SK-N-SH treated with all-trans-retinoic acid at 6 μM for 48 hours (cell line): ENCODE results near the gene TBCE.
A peak's percentile ranks its signal among the peaks of the same experiment; 100 is the strongest.

Experiments used
- ATAC-seq: fragments of 200-7000 bp; cut with Tn5 transposase; 3 replicates; pipeline ENCODE4 v1.9.1; 2020; ENCODE audit warnings: mild to moderate bottlenecking, moderate library complexity
- ARNTL ChIP-seq: fragments of 450-650 bp; formaldehyde crosslinking; IDR thresholded peaks from 2 replicates; pipeline ENCODE4 v1.5.0; 2020; ENCODE audit warnings: low read depth, mild to moderate bottlenecking, moderate library complexity, borderline replicate concordance
- BACH2 ChIP-seq: fragments of 250-450 bp; sonication (Bioruptor Pico); IDR thresholded peaks from 2 replicates; pipeline ENCODE4 v1.9.0; 2021; ENCODE audit warnings: mild to moderate bottlenecking, borderline replicate concordance
- CSDC2 ChIP-seq: fragments of 250-450 bp; sonication (Bioruptor Pico); IDR thresholded peaks from 2 replicates; pipeline ENCODE4 v1.5.0; 2020; ENCODE audit warnings: mild to moderate bottlenecking, moderate library complexity
- ESRRG ChIP-seq: fragments of 250-450 bp; sonication (Bioruptor Pico); IDR thresholded peaks from 2 replicates; pipeline ENCODE4 v1.6.1; 2021; ENCODE audit warnings: mild to moderate bottlenecking
- GLIS3 ChIP-seq: fragments of 250-450 bp; sonication (Bioruptor Pico); IDR thresholded peaks from 2 replicates; pipeline ENCODE4 v1.5.0; 2020; ENCODE audit warnings: mild to moderate bottlenecking, moderate library complexity
- ISL1 ChIP-seq: fragments of 250-450 bp; sonication (Bioruptor Pico); IDR thresholded peaks from 2 replicates; pipeline ENCODE4 v2.1.2; 2022; ENCODE audit warnings: mild to moderate bottlenecking, moderate library complexity
- OSR1 ChIP-seq: fragments of 250-450 bp; sonication (Bioruptor Pico); IDR thresholded peaks from 2 replicates; pipeline ENCODE4 v1.8.0; 2022; ENCODE audit warnings: moderate library complexity, mild to moderate bottlenecking, inconsistent platforms
- PATZ1 ChIP-seq: fragments of 250-450 bp; sonication (Bioruptor Pico); IDR thresholded peaks from 2 replicates; pipeline ENCODE4 v1.8.0; 2020; ENCODE audit warnings: mild to moderate bottlenecking, moderate library complexity, borderline replicate concordance
- PPARA ChIP-seq: fragments of 250-450 bp; sonication (Bioruptor Pico); IDR thresholded peaks from 2 replicates; pipeline ENCODE4 v1.5.0; 2020; ENCODE audit warnings: mild to moderate bottlenecking, borderline replicate concordance
- RARB ChIP-seq: fragments of 250-450 bp; sonication (Bioruptor Pico); IDR thresholded peaks from 2 replicates; pipeline ENCODE4 v1.8.0; 2021; ENCODE audit warnings: mild to moderate bottlenecking, moderate library complexity
- TSHZ2 ChIP-seq: fragments of 250-450 bp; sonication (Bioruptor Pico); IDR thresholded peaks from 2 replicates; pipeline ENCODE4 v1.5.0; 2020; ENCODE audit warnings: mild to moderate bottlenecking, moderate library complexity
- ZC3H10 ChIP-seq: fragments of 250-450 bp; sonication (Bioruptor Pico); IDR thresholded peaks from 2 replicates; pipeline ENCODE4 v1.5.1; 2021; ENCODE audit warnings: mild to moderate bottlenecking, moderate library complexity
- ZFP3 ChIP-seq: fragments of 250-450 bp; sonication (Bioruptor Pico); IDR thresholded peaks from 2 replicates; pipeline ENCODE4 v1.5.0; 2020; ENCODE audit warnings: mild to moderate bottlenecking, moderate library complexity
- ZFP30 ChIP-seq: fragments of 450-650 bp; formaldehyde crosslinking; IDR thresholded peaks from 2 replicates; pipeline ENCODE4 v1.5.0; 2022; ENCODE audit warnings: mild to moderate bottlenecking, moderate library complexity
- ZNF70 ChIP-seq: fragments of 450-650 bp; formaldehyde crosslinking; IDR thresholded peaks from 2 replicates; pipeline ENCODE4 v1.5.0; 2020; ENCODE audit warnings: mild to moderate bottlenecking, moderate library complexity
- TF ChIP-seq, protein P1 (sequence below): fragments of 250-450 bp; sonication (Bioruptor Pico); IDR thresholded peaks from 2 replicates; pipeline ENCODE4 v1.8.0; 2021; ENCODE audit warnings: low read depth, mild to moderate bottlenecking, moderate library complexity, borderline replicate concordance
- TF ChIP-seq, protein P2 (sequence below): fragments of 250-450 bp; sonication (Bioruptor Pico); IDR thresholded peaks from 2 replicates; pipeline ENCODE4 v1.5.1; 2020; ENCODE audit warnings: low read depth, mild to moderate bottlenecking, moderate library complexity

The TBCE gene, protein sequence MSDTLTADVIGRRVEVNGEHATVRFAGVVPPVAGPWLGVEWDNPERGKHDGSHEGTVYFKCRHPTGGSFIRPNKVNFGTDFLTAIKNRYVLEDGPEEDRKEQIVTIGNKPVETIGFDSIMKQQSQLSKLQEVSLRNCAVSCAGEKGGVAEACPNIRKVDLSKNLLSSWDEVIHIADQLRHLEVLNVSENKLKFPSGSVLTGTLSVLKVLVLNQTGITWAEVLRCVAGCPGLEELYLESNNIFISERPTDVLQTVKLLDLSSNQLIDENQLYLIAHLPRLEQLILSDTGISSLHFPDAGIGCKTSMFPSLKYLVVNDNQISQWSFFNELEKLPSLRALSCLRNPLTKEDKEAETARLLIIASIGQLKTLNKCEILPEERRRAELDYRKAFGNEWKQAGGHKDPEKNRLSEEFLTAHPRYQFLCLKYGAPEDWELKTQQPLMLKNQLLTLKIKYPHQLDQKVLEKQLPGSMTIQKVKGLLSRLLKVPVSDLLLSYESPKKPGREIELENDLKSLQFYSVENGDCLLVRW

DNA sequence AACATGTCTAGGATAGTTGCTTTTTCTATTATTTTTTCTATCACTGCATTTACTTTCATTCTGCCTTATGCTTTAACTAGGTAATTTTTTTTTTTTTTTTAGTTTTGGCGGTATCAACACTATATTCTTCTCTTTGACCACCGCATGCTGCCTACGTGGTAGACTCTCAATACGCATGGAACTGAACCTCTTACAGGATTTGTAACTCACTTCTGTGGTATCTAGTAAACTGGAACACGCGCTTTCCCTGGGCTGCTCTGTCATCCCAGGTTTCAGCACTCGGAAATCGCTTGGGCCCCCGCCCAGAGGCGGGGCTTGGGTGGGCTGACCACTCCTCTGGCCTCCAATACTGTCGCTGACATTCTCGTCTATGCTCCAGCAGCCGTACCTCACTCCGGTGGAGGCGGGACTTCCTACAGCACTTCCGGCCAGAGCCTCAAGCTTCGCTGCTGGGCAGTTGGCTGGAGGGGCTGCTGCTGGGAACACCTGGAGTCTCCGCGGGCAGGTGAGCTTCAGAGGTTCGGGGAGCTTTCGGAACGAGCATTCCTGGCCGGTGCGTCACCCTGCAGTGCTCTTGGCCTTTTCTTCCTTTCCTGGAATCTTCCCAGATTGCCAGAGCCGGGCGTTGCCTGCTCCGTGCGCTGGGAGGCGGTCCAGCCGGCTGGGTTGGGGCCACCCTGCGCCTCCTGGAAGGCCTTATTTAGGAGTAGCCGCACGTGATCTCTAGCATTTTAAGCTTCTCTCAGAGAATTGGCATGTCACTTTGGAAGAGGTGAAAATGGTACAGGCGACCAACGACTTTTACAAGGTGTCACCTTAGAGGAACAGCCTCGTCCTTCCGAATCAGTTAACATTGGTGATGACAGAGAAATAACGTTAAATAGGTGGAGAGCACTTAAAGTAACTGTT, at the start of gene TBCE:
TSS of gene TBCE (plus strand) at position 428 of the 909 bp plus-strand sequence. CDS start 12,623 bp downstream, outside the sequence.
- ATAC-seq: peak; percentile 100
- TF ChIP-seq PPARA (CRISPR knock-in tag) (no peak), BACH2 (CRISPR knock-in tag) (no peak), CSDC2 (CRISPR knock-in tag) (no peak)
- TF ChIP-seq, protein P1, sequence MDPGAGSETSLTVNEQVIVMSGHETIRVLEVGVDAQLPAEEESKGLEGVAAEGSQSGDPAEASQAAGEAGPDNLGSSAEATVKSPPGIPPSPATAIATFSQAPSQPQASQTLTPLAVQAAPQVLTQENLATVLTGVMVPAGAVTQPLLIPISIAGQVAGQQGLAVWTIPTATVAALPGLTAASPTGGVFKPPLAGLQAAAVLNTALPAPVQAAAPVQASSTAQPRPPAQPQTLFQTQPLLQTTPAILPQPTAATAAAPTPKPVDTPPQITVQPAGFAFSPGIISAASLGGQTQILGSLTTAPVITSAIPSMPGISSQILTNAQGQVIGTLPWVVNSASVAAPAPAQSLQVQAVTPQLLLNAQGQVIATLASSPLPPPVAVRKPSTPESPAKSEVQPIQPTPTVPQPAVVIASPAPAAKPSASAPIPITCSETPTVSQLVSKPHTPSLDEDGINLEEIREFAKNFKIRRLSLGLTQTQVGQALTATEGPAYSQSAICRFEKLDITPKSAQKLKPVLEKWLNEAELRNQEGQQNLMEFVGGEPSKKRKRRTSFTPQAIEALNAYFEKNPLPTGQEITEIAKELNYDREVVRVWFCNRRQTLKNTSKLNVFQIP: no peak
- TF ChIP-seq, protein P2, sequence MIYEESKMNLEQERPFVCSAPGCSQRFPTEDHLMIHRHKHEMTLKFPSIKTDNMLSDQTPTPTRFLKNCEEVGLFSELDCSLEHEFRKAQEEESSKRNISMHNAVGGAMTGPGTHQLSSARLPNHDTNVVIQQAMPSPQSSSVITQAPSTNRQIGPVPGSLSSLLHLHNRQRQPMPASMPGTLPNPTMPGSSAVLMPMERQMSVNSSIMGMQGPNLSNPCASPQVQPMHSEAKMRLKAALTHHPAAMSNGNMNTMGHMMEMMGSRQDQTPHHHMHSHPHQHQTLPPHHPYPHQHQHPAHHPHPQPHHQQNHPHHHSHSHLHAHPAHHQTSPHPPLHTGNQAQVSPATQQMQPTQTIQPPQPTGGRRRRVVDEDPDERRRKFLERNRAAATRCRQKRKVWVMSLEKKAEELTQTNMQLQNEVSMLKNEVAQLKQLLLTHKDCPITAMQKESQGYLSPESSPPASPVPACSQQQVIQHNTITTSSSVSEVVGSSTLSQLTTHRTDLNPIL (CRISPR knock-in tag): no peak

- TF ChIP-seq RARB (CRISPR knock-in tag) (no peak), ARNTL (CRISPR knock-in tag) (no peak), BACH2 (CRISPR knock-in tag) (no peak), ZNF70 (CRISPR knock-in tag) (no peak), GLIS3 (CRISPR knock-in tag) (no peak), ISL1 (CRISPR knock-in tag) (no peak), TSHZ2 (CRISPR knock-in tag) (no peak), PPARA (CRISPR knock-in tag) (no peak), ESRRG (no peak), CSDC2 (CRISPR knock-in tag) (no peak), OSR1 (CRISPR knock-in tag) (no peak), PATZ1 (CRISPR knock-in tag) (no peak), ZFP30 (CRISPR knock-in tag) (no peak), ZFP3 (CRISPR knock-in tag) (no peak), ZC3H10 (no peak)
- TF ChIP-seq, protein P1: no peak
- TF ChIP-seq, protein P2 (CRISPR knock-in tag): no peak
- TF ChIP-seq, all 23 proteins: peak for 0
- ATAC-seq: no peak
Observed at GRCh38 chr1:235319255-235319654, 48.0 kb upstream of the TBCE start.
